GM12873 (cell line): ENCODE data around the gene DIDO1.
A peak's percentile ranks its signal among the peaks of the same experiment; 100 is the strongest.

Experiments used
- TF ChIP-seq, protein P1 (sequence below): IDR thresholded peaks from 2 replicates; pipeline ENCODE4 v1.5.1; 2012; ENCODE audit warnings: low read depth, mild to moderate bottlenecking, moderate library complexity, low read length, control low read depth; ENCODE audit not compliant: insufficient read depth; ENCODE audit errors: missing control alignments

Gene DIDO1

DNA sequence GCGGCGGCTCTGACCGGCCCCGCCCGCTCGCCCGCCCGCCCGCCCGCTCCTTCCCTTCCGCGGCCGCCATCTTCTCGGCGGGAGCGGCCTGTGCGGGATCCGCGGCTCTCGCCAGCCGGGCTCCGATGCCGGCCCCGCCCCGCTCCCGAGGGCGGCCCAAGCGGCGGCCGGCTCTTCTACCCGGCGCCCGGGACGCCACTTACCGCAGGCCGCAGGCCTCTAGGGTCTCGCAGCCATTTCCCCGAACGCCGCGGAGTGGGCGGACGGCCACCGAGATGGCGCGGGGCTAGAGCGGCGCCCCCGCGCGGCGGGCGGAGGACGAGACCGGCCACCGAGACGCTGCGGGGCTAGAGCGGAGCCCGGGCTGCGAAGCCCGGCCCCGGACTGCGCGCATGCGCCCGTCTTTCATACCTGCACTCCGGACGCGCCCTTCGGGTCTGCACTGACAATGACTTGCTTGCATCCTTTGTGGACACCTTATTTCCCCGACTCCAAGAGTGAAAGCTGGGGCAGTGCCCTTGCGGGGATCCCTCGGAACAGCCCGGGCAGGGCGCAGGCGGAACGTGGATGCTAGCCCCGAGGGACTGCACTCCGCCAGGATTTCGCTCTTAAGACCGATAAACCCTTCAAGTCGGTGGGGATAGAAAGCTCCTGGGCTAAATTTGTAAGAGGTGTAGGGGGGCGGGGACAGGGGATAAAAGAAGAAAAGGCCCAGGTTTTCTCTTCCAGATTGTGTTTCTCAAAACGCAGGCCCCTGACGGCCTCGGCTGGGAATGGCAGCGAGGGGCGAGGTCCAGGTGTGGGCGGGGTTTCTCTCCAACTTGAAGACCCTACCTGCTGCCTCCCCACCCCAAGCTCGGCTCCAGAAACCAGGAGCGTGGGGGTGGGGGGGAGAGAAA lies at the start of gene DIDO1:
TSS of gene DIDO1 (minus strand) at position 277 of the 899 bp plus-strand sequence.
- TF ChIP-seq, protein P1, sequence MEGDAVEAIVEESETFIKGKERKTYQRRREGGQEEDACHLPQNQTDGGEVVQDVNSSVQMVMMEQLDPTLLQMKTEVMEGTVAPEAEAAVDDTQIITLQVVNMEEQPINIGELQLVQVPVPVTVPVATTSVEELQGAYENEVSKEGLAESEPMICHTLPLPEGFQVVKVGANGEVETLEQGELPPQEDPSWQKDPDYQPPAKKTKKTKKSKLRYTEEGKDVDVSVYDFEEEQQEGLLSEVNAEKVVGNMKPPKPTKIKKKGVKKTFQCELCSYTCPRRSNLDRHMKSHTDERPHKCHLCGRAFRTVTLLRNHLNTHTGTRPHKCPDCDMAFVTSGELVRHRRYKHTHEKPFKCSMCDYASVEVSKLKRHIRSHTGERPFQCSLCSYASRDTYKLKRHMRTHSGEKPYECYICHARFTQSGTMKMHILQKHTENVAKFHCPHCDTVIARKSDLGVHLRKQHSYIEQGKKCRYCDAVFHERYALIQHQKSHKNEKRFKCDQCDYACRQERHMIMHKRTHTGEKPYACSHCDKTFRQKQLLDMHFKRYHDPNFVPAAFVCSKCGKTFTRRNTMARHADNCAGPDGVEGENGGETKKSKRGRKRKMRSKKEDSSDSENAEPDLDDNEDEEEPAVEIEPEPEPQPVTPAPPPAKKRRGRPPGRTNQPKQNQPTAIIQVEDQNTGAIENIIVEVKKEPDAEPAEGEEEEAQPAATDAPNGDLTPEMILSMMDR, result peak; percentile 58

GRCh38 chr20:62975251-62975760 lies 49.0 kb upstream of the DIDO1 start:
- TF ChIP-seq, protein P1, result no peak

- TF ChIP-seq, protein P1, result no peak
These were observed 46.8 kb upstream of the DIDO1 start for GRCh38 chr20:62972845-62973745.

DNA sequence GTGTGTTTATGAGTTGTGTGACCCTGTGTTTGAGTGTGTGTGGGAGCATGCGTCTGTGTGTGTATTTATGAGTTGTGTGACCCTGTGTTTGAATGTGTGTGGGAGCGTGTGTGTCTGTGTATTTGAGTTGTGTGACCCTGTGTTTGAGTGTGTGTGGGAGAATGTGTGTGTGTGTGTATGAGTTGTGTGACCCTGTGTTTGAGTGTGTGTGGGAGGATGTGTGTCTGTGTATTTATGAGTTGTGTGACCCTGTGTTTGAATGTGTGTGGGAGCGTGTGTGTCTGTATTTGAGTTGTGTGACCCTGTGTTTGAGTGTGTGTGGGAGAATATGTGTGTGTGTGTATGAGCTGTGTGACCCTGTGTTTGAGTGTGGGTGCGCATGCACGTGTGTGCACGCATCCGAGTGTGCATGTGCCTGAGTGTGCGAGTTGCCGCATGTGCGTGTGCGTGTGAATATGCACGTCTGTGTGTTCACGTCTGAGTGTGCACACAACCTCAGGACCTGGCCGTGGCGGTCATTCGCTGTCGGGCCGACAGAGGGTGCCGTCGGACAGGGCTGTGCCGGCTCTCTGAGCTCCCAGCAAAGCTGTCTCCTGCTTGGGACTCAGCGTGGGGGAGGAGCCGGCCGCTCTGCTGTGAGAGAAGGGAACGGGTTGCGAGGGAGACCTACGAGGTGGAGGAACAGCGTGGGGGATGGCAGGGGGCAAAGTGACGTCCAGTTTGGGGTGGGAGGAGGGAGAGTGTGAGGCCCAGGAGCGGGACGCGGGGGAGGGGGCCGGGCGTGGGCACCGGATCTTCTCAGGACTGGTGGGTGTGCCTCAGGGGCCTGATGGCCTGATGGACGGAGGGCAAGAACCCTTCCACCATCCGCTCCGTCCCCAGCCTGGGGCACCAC lies 45.9 kb upstream of the DIDO1 start:
- TF ChIP-seq, protein P1, result peak; percentile 96

- TF ChIP-seq, protein P1, result no peak
These were observed 45.1 kb upstream of the DIDO1 start for GRCh38 chr20:62971211-62971949.
